ENCODE measurements around the gene AGTRAP.

DNA sequence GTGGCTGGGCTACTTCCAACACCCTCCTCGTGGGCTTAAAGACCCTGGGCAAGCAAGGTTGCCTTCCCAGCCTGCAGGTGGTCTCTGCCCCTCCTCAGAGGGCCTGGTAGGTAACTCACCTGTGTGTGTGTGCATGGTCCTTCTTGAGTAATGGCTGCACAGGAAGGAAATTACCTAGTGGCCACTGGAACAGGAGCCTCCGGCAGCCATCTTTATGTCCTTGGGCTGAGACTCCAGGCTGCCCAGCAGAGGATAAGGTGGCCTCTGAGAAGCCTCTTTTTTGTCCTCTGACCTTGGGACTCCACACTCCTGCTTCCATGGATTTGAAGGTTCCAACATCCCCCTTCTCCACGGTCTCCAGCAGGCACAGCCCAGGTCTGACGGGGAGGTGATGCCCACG, 24.4 kb upstream of the AGTRAP start:
- TF ChIP-seq, protein P1, sequence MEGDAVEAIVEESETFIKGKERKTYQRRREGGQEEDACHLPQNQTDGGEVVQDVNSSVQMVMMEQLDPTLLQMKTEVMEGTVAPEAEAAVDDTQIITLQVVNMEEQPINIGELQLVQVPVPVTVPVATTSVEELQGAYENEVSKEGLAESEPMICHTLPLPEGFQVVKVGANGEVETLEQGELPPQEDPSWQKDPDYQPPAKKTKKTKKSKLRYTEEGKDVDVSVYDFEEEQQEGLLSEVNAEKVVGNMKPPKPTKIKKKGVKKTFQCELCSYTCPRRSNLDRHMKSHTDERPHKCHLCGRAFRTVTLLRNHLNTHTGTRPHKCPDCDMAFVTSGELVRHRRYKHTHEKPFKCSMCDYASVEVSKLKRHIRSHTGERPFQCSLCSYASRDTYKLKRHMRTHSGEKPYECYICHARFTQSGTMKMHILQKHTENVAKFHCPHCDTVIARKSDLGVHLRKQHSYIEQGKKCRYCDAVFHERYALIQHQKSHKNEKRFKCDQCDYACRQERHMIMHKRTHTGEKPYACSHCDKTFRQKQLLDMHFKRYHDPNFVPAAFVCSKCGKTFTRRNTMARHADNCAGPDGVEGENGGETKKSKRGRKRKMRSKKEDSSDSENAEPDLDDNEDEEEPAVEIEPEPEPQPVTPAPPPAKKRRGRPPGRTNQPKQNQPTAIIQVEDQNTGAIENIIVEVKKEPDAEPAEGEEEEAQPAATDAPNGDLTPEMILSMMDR (IDR thresholded peaks at IDR 0.05) = no peak
- TF ChIP-seq POLR2A (IDR thresholded peaks at IDR 0.05) = no peak

All from uterus (tissue), 2 donors.